Activated T-cell treated with anti-CD3 and anti-CD28 coated beads, Interleukin-2, amount 50 U/mL, for 72 hours (primary cell): ENCODE data around the gene OTOF. TPM values are rescaled to one million over a fixed set of nuclear protein-coding genes. Genes with fewer than 3 reads are reported as not detected.

Source experiments
- ATAC-seq, 2 donors: fragments of 150-1000 bp; cut with Tn5 transposase; replicated peaks in 1 of 2; 2 replicates each; pipeline ENCODE4 v1.10.0; 2021; ENCODE audit warnings: moderate library complexity in 2 of 2, mild to moderate bottlenecking in 1 of 2
- DNase-seq, 2 donors: peaks; one replicate each; pipeline ENCODE4 v3.0.0; 2021 to 2022; ENCODE audit warnings: mixed read lengths in 1 of 2
- H3K27ac Mint-ChIP-seq: one replicate; pipeline ENCODE4 v1.8.0; 2022; ENCODE audit warnings: mild to moderate bottlenecking, moderate library complexity, mixed read lengths
- H3K27me3 Mint-ChIP-seq: one replicate; pipeline ENCODE4 v1.8.0; 2022; ENCODE audit warnings: low read depth, mixed read lengths
- H3K36me3 Mint-ChIP-seq, 2 donors: one replicate each; pipeline ENCODE4 v1.8.0; 2022; ENCODE audit warnings: mixed read lengths in 2 of 2, mild to moderate bottlenecking in 1 of 2; ENCODE audit not compliant: insufficient read depth in 2 of 2
- H3K4me1 Mint-ChIP-seq: one replicate; pipeline ENCODE4 v1.8.0; 2022; ENCODE audit warnings: low read depth, mixed read lengths
- H3K4me3 Mint-ChIP-seq, 2 donors: one replicate each; pipeline ENCODE4 v1.8.0; 2022; ENCODE audit warnings: mild to moderate bottlenecking in 2 of 2, mixed read lengths in 2 of 2, moderate library complexity in 2 of 2
- H3K9me3 Mint-ChIP-seq, 2 donors: one replicate each; pipeline ENCODE4 v1.8.0; 2022; ENCODE audit warnings: mixed read lengths in 2 of 2
- total RNA-seq, 2 donors: library from RNA; stranded (reverse); gene quantifications; one replicate each; pipeline ENCODE4 v1.2.3, GENCODE V29; 2022

OTOF gene
- total RNA-seq, 2 donors from 2014 or later, result 1.6 to 4.7 TPM

DNA sequence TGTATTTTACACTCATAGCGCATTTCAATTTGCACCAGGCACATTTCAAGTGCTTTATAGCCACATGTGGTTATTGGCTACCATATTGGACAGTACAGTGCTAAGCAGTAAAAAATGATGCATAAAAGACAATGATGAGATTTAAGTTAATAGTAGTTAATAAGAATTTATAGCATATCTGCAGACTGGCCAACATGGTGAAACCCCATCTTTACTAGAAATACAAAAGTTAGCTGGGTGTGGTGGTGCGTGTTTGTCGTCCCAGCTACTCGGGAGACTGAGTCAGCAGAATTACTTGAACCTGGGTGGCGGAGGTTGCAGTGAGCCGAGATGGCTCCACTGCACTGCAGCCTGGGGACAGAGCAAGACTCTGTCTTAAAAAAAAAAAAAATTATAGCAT is 66.5 kb downstream of the OTOF start:
- Mint-ChIP-seq H3K27ac (peak overlapping the region; percentile 21), H3K9me3 (no peaks in the 10 kb centered on the region), H3K4me1 (peaks cover 14% of the 10 kb centered on the region), H3K4me3 (peak overlapping the region; percentile 56 to 66), H3K36me3 (no peaks in the 10 kb centered on the region), H3K27me3 (peaks cover 8% of the 10 kb centered on the region)
- no peak for DNase-seq
- no peak for ATAC-seq

DNA sequence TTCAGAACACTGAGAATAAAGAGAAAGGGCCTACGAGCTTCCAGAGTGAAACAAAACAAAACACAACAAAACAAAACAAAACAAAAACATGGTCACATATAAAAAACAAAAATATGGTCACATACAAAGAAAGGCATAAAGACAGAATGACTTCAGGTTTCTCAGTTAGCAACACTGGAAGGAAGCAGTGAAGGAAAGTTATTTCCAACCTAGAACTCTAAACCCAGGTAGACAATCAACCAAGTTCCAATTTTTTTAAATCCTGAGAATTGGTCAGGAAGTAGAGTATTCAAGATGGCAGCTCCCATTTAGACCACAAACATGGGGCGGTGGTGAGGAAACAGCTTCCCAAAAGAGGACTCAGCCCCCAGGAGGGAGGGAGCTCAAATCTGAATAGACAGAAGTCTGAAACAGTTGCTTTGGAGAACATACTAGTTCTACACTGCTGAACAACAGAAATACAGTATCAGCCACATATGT is 67.1 kb downstream of the OTOF start:
- H3K9me3 Mint-ChIP-seq, result no peaks in the 10 kb centered on the region

GRCh38 chr2:26409785-26410184 is 68.1 kb downstream of the OTOF start:
- Mint-ChIP-seq H3K4me3 (no peak overlapping the region), H3K4me1 (peaks cover 14% of the 10 kb centered on the region), H3K9me3 (no peaks in the 10 kb centered on the region), H3K27me3 (peaks cover 8% of the 10 kb centered on the region), H3K27ac (no peak overlapping the region), H3K36me3 (no peaks in the 10 kb centered on the region)
- DNase-seq, result no peak
- ATAC-seq, result no peak

More for the DNA sequence above, 67.1 kb downstream of the OTOF start:
- no peak for DNase-seq
- no peak overlapping the region for H3K27ac Mint-ChIP-seq
- H3K4me1 Mint-ChIP-seq, result peaks cover 14% of the 10 kb centered on the region
- ATAC-seq, result no peak
- no peaks in the 10 kb centered on the region for H3K36me3 Mint-ChIP-seq
- H3K4me3 Mint-ChIP-seq, result no peak overlapping the region
- H3K27me3 Mint-ChIP-seq, result peaks cover 8% of the 10 kb centered on the region

- Mint-ChIP-seq H3K4me1 (peaks cover 11% of the 10 kb centered on the region), H3K27ac (no peak overlapping the region), H3K4me3 (no peak overlapping the region), H3K36me3 (no peaks in the 10 kb centered on the region), H3K27me3 (peaks cover 8% of the 10 kb centered on the region), H3K9me3 (no peaks in the 10 kb centered on the region)
- ATAC-seq, result no peak
- DNase-seq, result no peak
These were observed 70.4 kb downstream of the OTOF start for GRCh38 chr2:26407526-26407925.

Other genes starting within 250 kb of the OTOF start
- 100 to 1,000 TPM; 108 TPM for gene HADHA, start 233.5 kb downstream of the OTOF start, total RNA-seq
- 10 to 100 TPM; 79.7 to 89.0 TPM for gene HADHB, start 233.2 kb downstream of the OTOF start, total RNA-seq
- 10 to 100 TPM; 35.0 to 38.9 TPM for gene SELENOI, start 132.0 kb downstream of the OTOF start, total RNA-seq
- 1 to 10 TPM; 2.4 to 4.8 TPM for gene ADGRF3, start 131.3 kb downstream of the OTOF start, total RNA-seq
- under 1 TPM in 1 of 2 donors, not detected in 1; 0.17 TPM for gene DRC1, start 76.2 kb downstream of the OTOF start, total RNA-seq
- not detected for gene CIB4, start 163.2 kb upstream of the OTOF start, total RNA-seq
- not detected for gene KCNK3, start 214.6 kb upstream of the OTOF start, total RNA-seq